Transverse colon (tissue), 4 donors: Measurements from ENCODE around the gene DZANK1. TPM values are rescaled to one million over a fixed set of nuclear protein-coding genes. Genes with fewer than 3 reads are reported as not detected.

Source experiments
- DNase-seq: peaks from one replicate; pipeline ENCODE4 v3.0.0-alpha.2; 2019
- H3K27ac ChIP-seq, 4 donors: fragments of 200-600 bp; sonication (generic); 2 replicates each; pipeline ENCODE4 v1.5.1; 2016 to 2018; ENCODE audit warnings: inconsistent platforms in 4 of 4
- H3K27me3 ChIP-seq: fragments of 200-600 bp; sonication (generic); 2 replicates; pipeline ENCODE4 v1.5.1; 2017; ENCODE audit warnings: inconsistent platforms
- H3K36me3 ChIP-seq, 4 donors: fragments of 200-600 bp; sonication (generic); 2 replicates each; pipeline ENCODE4 v1.5.1; 2017 to 2019; ENCODE audit warnings: inconsistent platforms in 4 of 4
- H3K4me1 ChIP-seq, 4 donors: fragments of 200-600 bp; sonication (generic); 2 replicates each; pipeline ENCODE4 v1.5.1; 2017 to 2020; ENCODE audit warnings: inconsistent platforms in 4 of 4
- H3K4me3 ChIP-seq, 4 donors: fragments of 200-600 bp; sonication (generic); 1 replicate in 1 of 4; 2 replicates in 3 of 4; pipeline versions ENCODE4 v1.5.1 to v1.6.1; 2017 to 2019; ENCODE audit warnings: inconsistent platforms in 4 of 4
- H3K9me3 ChIP-seq, 2 donors: fragments of 200-600 bp; sonication (generic); 2 replicates each; pipeline ENCODE4 v1.5.1; 2017 to 2019; ENCODE audit warnings: inconsistent platforms in 2 of 2
- CTCF ChIP-seq, 5 experiments: fragments of 200-600 bp in 3 of 5; fragments of 450-650 bp in 2 of 5; sonication (generic) in 3 of 5; IDR thresholded peaks; 1 replicate in 2 of 5; 2 replicates in 3 of 5; pipeline ENCODE4 v1.5.1; 2016 to 2017; ENCODE audit warnings: antibody characterized with exemption in 5 of 5, inconsistent platforms in 3 of 5, mild to moderate bottlenecking in 2 of 5, moderate library complexity in 1 of 5
- EP300 ChIP-seq: sonication (generic); formaldehyde crosslinking; IDR thresholded peaks from one replicate; pipeline ENCODE4 v1.6.1; 2017; ENCODE audit warnings: antibody characterized with exemption, low read depth
- POLR2A ChIP-seq: fragments of 450-650 bp; IDR thresholded peaks from one replicate; pipeline ENCODE4 v1.6.1; 2016; ENCODE audit warnings: antibody characterized with exemption, mild to moderate bottlenecking, moderate library complexity
- POLR2AphosphoS5 ChIP-seq, 3 donors: sonication (generic); formaldehyde crosslinking; IDR thresholded peaks; one replicate each; pipeline ENCODE4 v1.6.1; 2016; ENCODE audit warnings: antibody characterized with exemption in 3 of 3
- WGBS, 2 donors: methylation state at CpG; one replicate each; pipeline ENCODE4 v1.1.5; 2018; ENCODE audit warnings: low coverage in 1 of 2; 5-methylcytosine and 5-hydroxymethylcytosine counted together
- in situ Hi-C, 4 donors: fragments of 200-750 bp; cut with MboI; loops; one replicate each; pipeline versions ENCODE4 v1.15.0 to v1.15.1; 2017; ENCODE audit warnings: low sequenced_read_pairs in 3 of 4, low pct_ligation_motif_present in 1 of 4, low pct_unique_long_range_greater_than_20kb in 1 of 4
- intact Hi-C: fragments of 100-400 bp; cut with DNase I; formaldehyde crosslinking; loops from one replicate; pipeline ENCODE4 v1.15.1; 2023; ENCODE audit warnings: low total_unique reads
- total RNA-seq, 4 donors: library from RNA; depleted of rRNA; stranded (reverse); fragments of >200 nt; gene quantifications; one replicate each; pipeline ENCODE4 v1.1.0, GENCODE V29; 2016

The DZANK1 gene
- total RNA-seq, 4 donors from 2014 or later: 1.2 to 3.8 (median 1.8) TPM

- no peaks in the 10 kb centered on the region for H3K36me3 ChIP-seq
- no peaks in the 10 kb centered on the region for H3K9me3 ChIP-seq
- in situ Hi-C loops (no loop called here), intact Hi-C loops (no loop called here)
- H3K27ac ChIP-seq: no peak overlapping the region
- H3K27me3 ChIP-seq: no peaks in the 10 kb centered on the region
- 41 to 58% methylated on average over 6 of the region's 6 CpGs for WGBS, 2 donors
- TF ChIP-seq POLR2AphosphoS5 (IDR thresholded peaks at IDR 0.05) (no peak), POLR2A (no peak), EP300 (no peak), CTCF (IDR thresholded peaks at IDR 0.05) (no peak)
- peaks cover 8 to 20% (median 14%) of the 10 kb centered on the region in 4 donors for H3K4me1 ChIP-seq
- peak overlapping the region in 2 of 4 donors; percentile 50 to 77 for H3K4me3 ChIP-seq
- no peak for DNase-seq
Observed at GRCh38 chr20:18465536-18466200, 1.2 kb downstream of the DZANK1 start.

GRCh38 chr20:18456600-18456999 is 10.2 kb downstream of the DZANK1 start:
- no peaks in the 10 kb centered on the region for H3K9me3 ChIP-seq
- no peaks in the 10 kb centered on the region for H3K4me1 ChIP-seq
- no peak for TF ChIP-seq POLR2AphosphoS5 (IDR thresholded peaks at IDR 0.05)
- TF ChIP-seq CTCF (IDR thresholded peaks at IDR 0.05): no peak
- TF ChIP-seq EP300: no peak
- no peak for TF ChIP-seq POLR2A
- 86 to 88% methylated on average over 2 to 3 of the region's 3 CpGs for WGBS, 2 donors
- H3K4me3 ChIP-seq: no peak overlapping the region
- no peak for DNase-seq
- H3K36me3 ChIP-seq: no peaks in the 10 kb centered on the region
- intact Hi-C loops: no loop called here
- no peaks in the 10 kb centered on the region for H3K27me3 ChIP-seq
- in situ Hi-C loops: no loop called here
- H3K27ac ChIP-seq: no peak overlapping the region

- no peak for DNase-seq
- Histone ChIP-seq H3K4me1 (no peaks in the 10 kb centered on the region), H3K36me3 (no peaks in the 10 kb centered on the region), H3K27me3 (no peaks in the 10 kb centered on the region), H3K27ac (no peak overlapping the region), H3K9me3 (no peaks in the 10 kb centered on the region), H3K4me3 (no peak overlapping the region)
- in situ Hi-C loops: no loop called here
- intact Hi-C loops: no loop called here
- WGBS, 2 donors: 52 to 63% methylated on average over 4 of the region's 4 CpGs
- no peak for TF ChIP-seq CTCF (IDR thresholded peaks at IDR 0.05)
- no peak for TF ChIP-seq POLR2A
- TF ChIP-seq EP300: no peak
- TF ChIP-seq POLR2AphosphoS5 (IDR thresholded peaks at IDR 0.05): no peak
Observed at GRCh38 chr20:18443886-18444285, 22.9 kb downstream of the DZANK1 start.

- no peak overlapping the region for H3K4me3 ChIP-seq
- DNase-seq: no peak
- intact Hi-C loops: no loop called here
- H3K9me3 ChIP-seq: no peaks in the 10 kb centered on the region
- H3K27me3 ChIP-seq: no peaks in the 10 kb centered on the region
- in situ Hi-C loops: no loop called here
- no peaks in the 10 kb centered on the region for H3K36me3 ChIP-seq
- no peak for TF ChIP-seq EP300
- TF ChIP-seq CTCF (IDR thresholded peaks at IDR 0.05): no peak
- TF ChIP-seq POLR2AphosphoS5 (IDR thresholded peaks at IDR 0.05): no peak
- no peak for TF ChIP-seq POLR2A
- WGBS, 2 donors: 0% methylated on average over 1 of the region's 1 CpG; no CpG with 5 or more reads in 1 of the 2 donors
- no peak overlapping the region for H3K27ac ChIP-seq
- no peaks in the 10 kb centered on the region for H3K4me1 ChIP-seq
Observed at GRCh38 chr20:18440403-18440802, 26.4 kb downstream of the DZANK1 start.
